Lower leg skin (tissue), 3 donors: Measurements from ENCODE around the gene PSMB1.

Experiments
- CTCF ChIP-seq, 3 donors: fragments of 450-650 bp; IDR thresholded peaks; one replicate each; pipeline ENCODE4 v1.5.1; 2016; ENCODE audit warnings: antibody characterized with exemption in 3 of 3, mild to moderate bottlenecking in 3 of 3, moderate library complexity in 2 of 3
- POLR2A ChIP-seq, 2 donors: fragments of 450-650 bp; IDR thresholded peaks; one replicate each; pipeline ENCODE4 v1.6.1; 2016 to 2017; ENCODE audit warnings: antibody characterized with exemption in 2 of 2, mild to moderate bottlenecking in 1 of 2, moderate library complexity in 1 of 2

- TF ChIP-seq CTCF (IDR thresholded peaks at IDR 0.05) (no peak), POLR2A (IDR thresholded peaks at IDR 0.05) (no peak)
Measured at GRCh38 chr6:170514908-170515307, 38.2 kb downstream of the PSMB1 start.
